Mesendoderm (in vitro differentiated cells): ENCODE data around the gene C12orf54.
"Not testable (repeated sequence)": the region's sequence is repeated elsewhere in the genome, so short reads cannot be mapped to it uniquely, and the experiment has no call there.

ENCODE experiments used
- DNase-seq: peaks from one replicate; pipeline ENCODE4 v3.0.0; 2013
- H2AK5ac ChIP-seq: 2 replicates; pipeline ENCODE4 v1.6.1; 2013; ENCODE audit warnings: low read length, inconsistent platforms
- H2BK120ac ChIP-seq: 2 replicates; pipeline ENCODE4 v1.6.1; 2013; ENCODE audit warnings: low read depth, mild to moderate bottlenecking, low read length, moderate library complexity, mixed read lengths
- H2BK15ac ChIP-seq: replicated peaks from 2 replicates; pipeline ENCODE4 v1.6.1; 2013; ENCODE audit warnings: low read depth, mild to moderate bottlenecking, moderate library complexity
- H2BK5ac ChIP-seq: 2 replicates; pipeline ENCODE4 v1.6.1; 2013; ENCODE audit warnings: low read length, inconsistent platforms
- H3K18ac ChIP-seq: 2 replicates; pipeline ENCODE4 v1.6.1; 2013; ENCODE audit warnings: mild to moderate bottlenecking, low read length, mixed read lengths
- H3K23ac ChIP-seq: one replicate; pipeline ENCODE4 v1.6.1; 2013; ENCODE audit warnings: low read length
- H3K27ac ChIP-seq: 2 replicates; pipeline ENCODE4 v1.5.1; 2013; ENCODE audit warnings: low read depth, mild to moderate bottlenecking, inconsistent platforms, low read length, moderate library complexity
- H3K27me3 ChIP-seq: 2 replicates; pipeline ENCODE4 v1.6.1; 2013; ENCODE audit warnings: low read length, control low read depth, mild to moderate bottlenecking, inconsistent platforms; ENCODE audit not compliant: insufficient read depth, poor library complexity
- H3K36me3 ChIP-seq: 2 replicates; pipeline ENCODE4 v1.6.1; 2013; ENCODE audit warnings: low read length, inconsistent platforms; ENCODE audit not compliant: control insufficient read depth, insufficient read depth
- H3K4ac ChIP-seq: one replicate; pipeline ENCODE4 v1.6.1; 2013; ENCODE audit warnings: low read depth, mild to moderate bottlenecking, low read length, moderate library complexity
- H3K4me1 ChIP-seq: 2 replicates; pipeline ENCODE4 v1.6.1; 2013; ENCODE audit warnings: low read depth, low read length, inconsistent platforms; ENCODE audit not compliant: control insufficient read depth
- H3K4me2 ChIP-seq: 2 replicates; pipeline ENCODE4 v1.6.1; 2013; ENCODE audit warnings: low read length
- H3K4me3 ChIP-seq: 2 replicates; pipeline ENCODE4 v1.5.1; 2013; ENCODE audit warnings: mild to moderate bottlenecking, low read length
- H3K56ac ChIP-seq: one replicate; pipeline ENCODE4 v1.6.1; 2013; ENCODE audit warnings: low read length
- H3K79me1 ChIP-seq: 2 replicates; pipeline ENCODE4 v1.6.1; 2013; ENCODE audit warnings: low read length, inconsistent platforms
- H3K79me2 ChIP-seq: 2 replicates; pipeline ENCODE4 v1.6.1; 2013; ENCODE audit warnings: mild to moderate bottlenecking, low read length; ENCODE audit not compliant: control insufficient read depth, insufficient read depth
- H3K9ac ChIP-seq: 2 replicates; pipeline ENCODE4 v1.6.1; 2013; ENCODE audit warnings: low read length, inconsistent platforms
- H4K5ac ChIP-seq: one replicate; pipeline ENCODE4 v1.6.1; 2013; ENCODE audit warnings: low read length
- H4K8ac ChIP-seq: one replicate; pipeline ENCODE4 v1.6.1; 2013; ENCODE audit warnings: low read depth, mild to moderate bottlenecking, control low read depth, low read length, moderate library complexity
- WGBS: extraction: QIAGEN DNeasy Blood & Tissue Kit; methylation state at CpG from one replicate; pipeline ENCODE4 v1.1.7; 2013; ENCODE audit warnings: low lambda C conversion rate, missing lambda C conversion rate; ENCODE audit not compliant: insufficient coverage; ENCODE audit errors: extremely low coverage; 5-methylcytosine and 5-hydroxymethylcytosine counted together

The C12orf54 gene

DNA sequence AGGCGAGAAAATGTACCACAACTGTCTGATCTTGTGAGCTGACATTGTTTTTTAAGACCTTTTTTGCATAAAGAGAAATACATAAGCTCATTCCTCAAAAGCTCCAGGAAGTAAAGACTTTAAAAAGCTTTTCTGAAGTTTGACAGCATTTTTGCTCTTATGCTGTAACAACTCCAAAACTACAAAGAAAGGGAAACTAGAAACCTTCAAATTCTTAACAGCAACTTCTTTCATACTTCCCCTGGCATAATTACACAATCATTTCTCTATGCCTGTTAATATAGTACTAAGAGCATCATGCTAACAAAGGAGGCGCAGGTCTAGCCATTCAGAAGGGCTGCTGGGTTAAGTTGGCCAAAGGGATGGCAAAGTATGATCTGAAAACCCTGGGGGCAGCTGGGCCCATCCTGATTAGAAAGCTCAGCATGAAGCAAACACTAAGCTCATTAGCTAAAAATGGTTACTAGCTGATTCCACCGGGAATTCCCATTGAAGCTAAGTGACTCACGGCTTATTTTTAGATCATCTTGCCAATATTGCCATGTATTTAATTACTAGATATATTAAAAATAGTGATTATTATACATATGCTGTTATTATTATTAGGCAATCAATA, 36.0 kb upstream of the C12orf54 start:
- H3K79me1 ChIP-seq, result no peaks in the 10 kb centered on the region
- H3K18ac ChIP-seq, result no peak overlapping the region
- no peak overlapping the region for H4K5ac ChIP-seq
- no peaks in the 10 kb centered on the region for H3K79me2 ChIP-seq
- H3K27me3 ChIP-seq, result no peaks in the 10 kb centered on the region
- WGBS, result no CpG with 5 or more reads among the region's 4 CpGs
- H2AK5ac ChIP-seq, result no peak overlapping the region
- H3K36me3 ChIP-seq, result no peaks in the 10 kb centered on the region
- no peak overlapping the region for H3K27ac ChIP-seq
- no peak overlapping the region for H2BK120ac ChIP-seq
- peak; percentile 33 for DNase-seq
- H3K9ac ChIP-seq, result no peak overlapping the region
- H3K4ac ChIP-seq, result no peak overlapping the region
- no peak overlapping the region for H4K8ac ChIP-seq
- no peak overlapping the region for H3K4me2 ChIP-seq
- no peak overlapping the region for H3K23ac ChIP-seq
- H2BK5ac ChIP-seq, result no peak overlapping the region
- H3K4me1 ChIP-seq, result no peaks in the 10 kb centered on the region
- no peak overlapping the region for H3K4me3 ChIP-seq
- no peak overlapping the region for H2BK15ac ChIP-seq
- no peak overlapping the region for H3K56ac ChIP-seq

DNA sequence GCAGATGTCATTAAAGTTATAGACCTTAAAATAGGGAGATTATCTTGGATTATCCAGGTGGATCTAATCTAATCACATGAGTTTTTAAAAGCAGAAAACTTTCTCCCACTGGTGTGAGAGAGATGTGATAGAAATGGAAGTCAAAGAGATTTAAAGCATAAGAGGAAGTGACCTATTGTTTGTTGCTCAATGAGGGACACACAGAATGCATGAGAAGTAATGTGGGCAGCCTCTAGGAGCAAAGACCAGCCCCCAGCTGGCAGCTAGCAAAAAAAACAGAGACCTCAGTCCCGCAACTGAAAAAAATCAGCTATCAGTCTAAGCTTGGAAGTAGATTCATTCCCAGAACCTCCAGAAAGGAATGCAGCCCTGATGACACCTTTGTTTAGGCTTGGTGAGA, 34.5 kb upstream of the C12orf54 start:
- no peaks in the 10 kb centered on the region for H3K27me3 ChIP-seq
- H3K18ac ChIP-seq, result no peak overlapping the region
- H3K4me3 ChIP-seq, result no peak overlapping the region
- H3K56ac ChIP-seq, result no peak overlapping the region
- H3K4ac ChIP-seq, result no peak overlapping the region
- no peak overlapping the region for H4K8ac ChIP-seq
- no peak overlapping the region for H3K4me2 ChIP-seq
- peak; percentile 3 for DNase-seq
- H2BK15ac ChIP-seq, result no peak overlapping the region
- H4K5ac ChIP-seq, result no peak overlapping the region
- H2AK5ac ChIP-seq, result no peak overlapping the region
- H2BK120ac ChIP-seq, result no peak overlapping the region
- no peaks in the 10 kb centered on the region for H3K36me3 ChIP-seq
- H3K79me1 ChIP-seq, result no peaks in the 10 kb centered on the region
- no peaks in the 10 kb centered on the region for H3K4me1 ChIP-seq
- H3K9ac ChIP-seq, result no peak overlapping the region
- H3K27ac ChIP-seq, result no peak overlapping the region
- no CpG with 5 or more reads among the region's 1 CpG for WGBS
- H2BK5ac ChIP-seq, result no peak overlapping the region
- H3K23ac ChIP-seq, result no peak overlapping the region
- no peaks in the 10 kb centered on the region for H3K79me2 ChIP-seq

DNA sequence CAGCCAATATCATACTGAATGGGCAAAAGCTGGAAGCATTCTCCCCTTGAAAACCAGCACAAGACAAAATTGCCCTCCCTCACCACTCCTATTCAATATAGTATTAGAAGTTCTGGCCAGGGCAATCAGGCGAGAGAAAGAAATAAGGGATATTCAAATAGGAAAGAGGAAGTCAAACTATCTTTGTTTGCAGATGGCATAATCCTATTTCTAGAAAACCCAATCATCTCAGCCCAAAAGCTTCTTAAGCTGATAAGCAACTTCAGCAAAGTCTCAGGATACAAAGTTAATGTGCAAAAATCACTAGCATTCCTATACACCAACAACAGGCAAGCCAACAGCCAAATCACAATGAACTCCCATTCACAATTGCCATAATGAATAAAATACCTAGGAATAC, 30.9 kb upstream of the C12orf54 start:
- Histone ChIP-seq H3K4me1 (no peaks in the 10 kb centered on the region), H3K9ac (no peak overlapping the region), H4K5ac (no peak overlapping the region), H3K4me2 (no peak overlapping the region), H3K36me3 (no peaks in the 10 kb centered on the region), H3K79me2 (no peaks in the 10 kb centered on the region), H4K8ac (no peak overlapping the region), H2BK15ac (no peak overlapping the region), H3K27me3 (no peaks in the 10 kb centered on the region), H3K4me3 (no peak overlapping the region), H2BK5ac (no peak overlapping the region), H2BK120ac (no peak overlapping the region), H3K56ac (no peak overlapping the region), H3K23ac (no peak overlapping the region), H3K27ac (no peak overlapping the region), H3K4ac (no peak overlapping the region), H3K18ac (no peak overlapping the region), H3K79me1 (no peaks in the 10 kb centered on the region), H2AK5ac (no peak overlapping the region)
- no peak for DNase-seq
- WGBS, result no CpG with 5 or more reads among the region's 1 CpG

DNA sequence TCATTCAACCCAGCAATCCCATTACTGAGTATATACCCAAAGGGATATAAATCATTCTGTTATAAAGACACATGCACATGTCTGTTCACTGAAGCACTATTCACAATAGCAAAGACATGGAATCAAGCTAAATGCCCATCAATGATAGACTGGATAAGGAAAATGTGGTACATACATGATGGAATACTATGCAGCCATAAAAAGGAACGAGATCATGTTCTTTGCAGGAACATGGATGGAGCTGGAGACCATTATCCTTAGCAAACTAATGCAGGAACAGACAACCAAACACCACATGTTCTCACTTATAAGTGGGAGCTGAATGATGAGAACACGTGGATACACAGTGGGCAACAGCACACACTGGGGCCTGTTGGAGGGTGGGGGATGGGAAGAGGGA, 29.3 kb upstream of the C12orf54 start:
- not testable (repeated sequence) for H3K56ac ChIP-seq, H4K8ac ChIP-seq, H3K79me2 ChIP-seq, H2BK5ac ChIP-seq, DNase-seq, H3K79me1 ChIP-seq, H2BK15ac ChIP-seq, H3K4me3 ChIP-seq, H3K27ac ChIP-seq, H2AK5ac ChIP-seq, H3K23ac ChIP-seq, H4K5ac ChIP-seq, H3K4ac ChIP-seq, H2BK120ac ChIP-seq, H3K9ac ChIP-seq, H3K18ac ChIP-seq, H3K4me2 ChIP-seq, H3K36me3 ChIP-seq, H3K4me1 ChIP-seq, H3K27me3 ChIP-seq
- WGBS, result no CpG with 5 or more reads among the region's 2 CpGs

DNA sequence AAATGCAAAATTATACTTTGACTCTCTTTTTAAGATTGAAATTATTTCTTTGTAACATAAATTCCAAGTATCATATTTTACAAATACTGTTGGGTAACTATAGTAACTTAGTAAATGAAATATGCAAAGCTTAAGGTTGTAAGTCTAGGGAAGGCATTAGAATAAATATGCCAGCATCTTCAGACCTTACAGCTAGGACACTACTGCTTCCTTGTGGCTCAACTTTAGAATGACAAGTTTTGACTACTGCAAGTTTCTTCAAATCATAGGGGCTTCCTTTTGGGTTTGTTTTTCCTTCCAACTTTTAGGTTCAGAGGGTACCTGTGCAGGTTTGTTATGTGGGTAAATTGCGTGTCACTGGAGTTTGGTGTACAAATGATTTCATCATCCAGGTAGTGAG, 27.6 kb upstream of the C12orf54 start:
- Histone ChIP-seq H3K9ac (no peak overlapping the region), H2BK120ac (no peak overlapping the region), H3K56ac (no peak overlapping the region), H3K4me3 (no peak overlapping the region), H2BK15ac (no peak overlapping the region), H2AK5ac (no peak overlapping the region), H3K27ac (no peak overlapping the region), H3K36me3 (no peaks in the 10 kb centered on the region), H3K4ac (no peak overlapping the region), H3K79me2 (no peaks in the 10 kb centered on the region), H4K8ac (no peak overlapping the region), H3K4me1 (no peaks in the 10 kb centered on the region), H3K4me2 (no peak overlapping the region), H3K79me1 (no peaks in the 10 kb centered on the region), H3K23ac (no peak overlapping the region), H3K18ac (no peak overlapping the region), H3K27me3 (no peaks in the 10 kb centered on the region), H4K5ac (no peak overlapping the region), H2BK5ac (no peak overlapping the region)
- DNase-seq, result peak; percentile 31
- WGBS, result no CpG with 5 or more reads among the region's 1 CpG

DNA sequence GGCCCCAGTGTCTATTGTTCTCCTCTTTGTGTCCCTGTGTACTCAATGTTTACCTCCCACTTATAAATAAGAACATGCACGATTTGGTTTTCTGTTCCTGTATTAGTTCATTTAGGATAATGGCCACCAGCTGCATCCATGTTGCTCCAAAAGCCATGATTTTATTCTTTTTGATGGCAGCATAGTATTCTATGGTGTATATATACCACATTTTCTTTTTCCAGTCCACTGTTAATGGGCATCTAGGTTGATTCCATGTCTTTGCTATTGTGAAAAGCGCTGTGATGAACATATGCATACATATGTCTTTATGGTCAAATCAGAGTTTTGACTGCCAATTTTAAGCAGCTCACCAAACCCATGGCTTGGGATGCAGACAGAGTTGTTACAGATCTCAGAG, 27.2 kb upstream of the C12orf54 start:
- no CpG with 5 or more reads among the region's 2 CpGs for WGBS
- Histone ChIP-seq H3K36me3 (no peaks in the 10 kb centered on the region), H3K23ac (no peak overlapping the region)

More for the DNA sequence above, 27.2 kb upstream of the C12orf54 start:
- Histone ChIP-seq H3K4me2 (no peak overlapping the region), H2BK15ac (no peak overlapping the region), H3K27me3 (no peaks in the 10 kb centered on the region), H3K27ac (no peak overlapping the region), H3K4me1 (no peaks in the 10 kb centered on the region), H3K4me3 (no peak overlapping the region), H3K9ac (no peak overlapping the region), H3K4ac (no peak overlapping the region), H2BK5ac (no peak overlapping the region), H4K5ac (no peak overlapping the region), H3K79me2 (no peaks in the 10 kb centered on the region), H3K56ac (no peak overlapping the region), H3K18ac (no peak overlapping the region), H2AK5ac (no peak overlapping the region), H3K79me1 (no peaks in the 10 kb centered on the region), H2BK120ac (no peak overlapping the region), H4K8ac (no peak overlapping the region)
- no peak for DNase-seq
